Measurements from ENCODE around the gene ST3GAL4. TPM values are rescaled to one million over a fixed set of nuclear protein-coding genes. Genes with fewer than 3 reads are reported as not detected.

Gene ST3GAL4
- total RNA-seq, 1 donor from 2014 or later: 61.4 TPM

- no peak for TF ChIP-seq CTCF (IDR thresholded peaks at IDR 0.05)
- intact Hi-C loops (cut with DNase I): no loop called here
Measured at GRCh38 chr11:126436209-126436755, 80.8 kb downstream of the ST3GAL4 start.

DNA sequence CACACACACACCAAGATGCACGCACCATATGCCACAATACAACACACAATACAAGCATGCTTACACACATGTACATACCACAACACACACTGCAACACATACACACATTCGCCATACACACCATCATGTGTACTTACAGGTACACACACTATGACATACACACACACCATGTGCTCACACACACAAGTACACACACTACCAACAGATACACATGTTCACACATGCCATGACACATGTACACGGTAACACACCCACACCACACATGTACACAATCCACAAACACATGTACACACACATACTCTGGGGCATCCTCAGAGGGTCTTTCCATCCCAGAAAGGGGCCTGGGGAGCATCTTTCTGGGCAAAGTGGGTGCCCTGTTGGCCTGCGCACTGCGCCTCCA, 82.2 kb downstream of the ST3GAL4 start:
- no peak for DNase-seq (ENCODE audit: low spot score in 2 of 2)
- H3K4me3 ChIP-seq: no peak overlapping the region
- H3K27me3 ChIP-seq: no peaks in the 10 kb centered on the region
- H3K27ac ChIP-seq: no peak overlapping the region
- intact Hi-C loops (cut with DNase I): no loop called here
- TF ChIP-seq CTCF (IDR thresholded peaks at IDR 0.05): no peak
- no peaks in the 10 kb centered on the region for H3K36me3 ChIP-seq
- no peaks in the 10 kb centered on the region for H3K9me3 ChIP-seq
- H3K4me1 ChIP-seq: no peaks in the 10 kb centered on the region

More at GRCh38 chr11:126436209-126436755, 80.8 kb downstream of the ST3GAL4 start:
- no peak for DNase-seq (ENCODE audit: low spot score in 2 of 2)
- Histone ChIP-seq H3K4me3 (no peak overlapping the region), H3K36me3 (no peaks in the 10 kb centered on the region), H3K9me3 (no peaks in the 10 kb centered on the region), H3K27me3 (no peaks in the 10 kb centered on the region), H3K4me1 (peaks cover 0 to 8% of the 10 kb centered on the region in 2 donors), H3K27ac (no peak overlapping the region)

GRCh38 chr11:126438272-126438671, 82.8 kb downstream of the ST3GAL4 start:
- TF ChIP-seq CTCF (IDR thresholded peaks at IDR 0.05): no peak
- Histone ChIP-seq H3K4me1 (no peaks in the 10 kb centered on the region), H3K36me3 (no peaks in the 10 kb centered on the region), H3K9me3 (no peaks in the 10 kb centered on the region), H3K4me3 (no peak overlapping the region), H3K27ac (no peak overlapping the region), H3K27me3 (no peaks in the 10 kb centered on the region)
- no peak for DNase-seq (ENCODE audit: low spot score in 2 of 2)
- intact Hi-C loops (cut with DNase I): no loop called here

DNA sequence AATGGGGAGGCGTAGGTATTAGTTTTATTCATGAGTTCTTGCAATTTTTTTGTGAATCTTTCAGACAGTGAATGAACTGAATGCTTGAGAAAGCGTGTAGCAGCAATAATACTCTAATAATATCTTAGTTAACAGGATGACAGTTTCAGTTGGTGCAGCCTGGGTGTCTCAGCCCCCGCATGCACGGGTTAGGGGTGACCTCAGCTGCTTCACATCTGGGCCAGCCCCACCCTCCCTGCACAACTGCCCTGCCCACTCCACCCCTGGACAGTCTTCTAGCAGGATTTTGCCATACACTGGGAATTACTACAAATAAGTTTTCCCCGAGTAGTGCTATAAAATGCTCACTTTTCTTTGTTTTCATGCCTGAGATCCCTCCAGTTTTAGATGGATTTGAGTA, 83.2 kb downstream of the ST3GAL4 start:
- H3K4me3 ChIP-seq: no peak overlapping the region
- H3K36me3 ChIP-seq: no peaks in the 10 kb centered on the region
- H3K4me1 ChIP-seq: no peaks in the 10 kb centered on the region
- intact Hi-C loops (cut with DNase I): no loop called here
- no peak for DNase-seq (ENCODE audit: low spot score in 2 of 2)
- H3K27me3 ChIP-seq: no peaks in the 10 kb centered on the region
- no peak for TF ChIP-seq CTCF (IDR thresholded peaks at IDR 0.05)
- no peaks in the 10 kb centered on the region for H3K9me3 ChIP-seq
- H3K27ac ChIP-seq: no peak overlapping the region

- Histone ChIP-seq H3K27me3 (no peaks in the 10 kb centered on the region), H3K4me3 (no peak overlapping the region), H3K9me3 (no peaks in the 10 kb centered on the region), H3K27ac (no peak overlapping the region), H3K4me1 (no peaks in the 10 kb centered on the region), H3K36me3 (no peaks in the 10 kb centered on the region)
- DNase-seq (ENCODE audit: low spot score in 2 of 2): no peak
- intact Hi-C loops (cut with DNase I): loop anchor here (2.0 to 5.0 kb wide), 2 partner anchors 552 to 905 kb away; no protein-coding TSS in a partner anchor
- TF ChIP-seq CTCF (IDR thresholded peaks at IDR 0.05): no peak
Measured at GRCh38 chr11:126440276-126440675, 84.8 kb downstream of the ST3GAL4 start.

All from ascending aorta (tissue), 2 donors.